ENCODE measurements around the gene MIDN. TPM values are rescaled to one million over a fixed set of nuclear protein-coding genes. Genes with fewer than 3 reads are reported as not detected.
A peak's percentile ranks its signal among the peaks of the same experiment; 100 is the strongest.

MIDN gene
- total RNA-seq, 1 donor from 2014 or later, result 325 TPM

DNA sequence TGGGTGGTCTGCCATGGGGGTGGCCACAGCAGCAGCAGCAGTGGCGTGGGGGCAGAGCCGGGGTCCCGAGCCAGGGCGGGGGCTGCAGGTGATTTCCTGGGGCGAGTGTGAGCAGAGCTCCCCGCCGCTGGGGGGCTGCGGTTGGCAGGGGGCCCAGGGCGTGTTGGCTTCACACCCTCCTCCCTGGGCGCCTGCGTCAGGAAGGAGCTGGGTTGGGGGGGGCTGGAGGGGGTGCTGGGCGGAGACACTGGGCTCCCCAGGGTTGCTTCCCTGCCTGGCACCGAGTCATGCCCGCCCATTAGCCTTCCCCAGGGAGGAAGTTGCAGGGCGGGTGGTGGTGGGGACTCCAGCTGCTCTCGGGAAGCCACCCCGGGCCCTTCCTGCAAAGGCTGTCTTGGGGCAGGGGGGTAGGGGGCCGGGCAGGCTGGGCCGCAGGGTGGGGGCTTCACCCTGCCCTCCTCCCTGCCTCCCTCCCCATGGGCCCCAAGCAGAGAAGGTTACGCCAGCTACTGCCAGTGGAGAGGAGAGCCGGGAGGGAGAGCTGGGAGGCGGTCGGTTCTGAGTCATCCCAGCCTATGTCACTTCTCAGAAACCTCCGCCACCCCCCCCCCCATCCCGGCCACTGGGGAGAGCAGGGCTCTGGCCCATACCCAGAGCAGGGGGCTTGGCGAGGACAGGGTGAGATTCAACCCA, 4.6 kb downstream of the MIDN start:
- Mint-ChIP-seq H3K27ac (ENCODE audit: unreplicated experiment) (no peak overlapping the region), H3K9me3 (ENCODE audit: unreplicated experiment) (peaks cover 24% of the 10 kb centered on the region), H3K4me1 (ENCODE audit: low read depth, unreplicated experiment) (peaks cover 11% of the 10 kb centered on the region), H3K27me3 (ENCODE audit: unreplicated experiment) (peaks cover 16% of the 10 kb centered on the region), H3K36me3 (ENCODE audit: unreplicated experiment) (no peaks in the 10 kb centered on the region), H3K4me3 (ENCODE audit: unreplicated experiment) (peak overlapping the region; percentile 57)
- TF ChIP-seq, protein P1, sequence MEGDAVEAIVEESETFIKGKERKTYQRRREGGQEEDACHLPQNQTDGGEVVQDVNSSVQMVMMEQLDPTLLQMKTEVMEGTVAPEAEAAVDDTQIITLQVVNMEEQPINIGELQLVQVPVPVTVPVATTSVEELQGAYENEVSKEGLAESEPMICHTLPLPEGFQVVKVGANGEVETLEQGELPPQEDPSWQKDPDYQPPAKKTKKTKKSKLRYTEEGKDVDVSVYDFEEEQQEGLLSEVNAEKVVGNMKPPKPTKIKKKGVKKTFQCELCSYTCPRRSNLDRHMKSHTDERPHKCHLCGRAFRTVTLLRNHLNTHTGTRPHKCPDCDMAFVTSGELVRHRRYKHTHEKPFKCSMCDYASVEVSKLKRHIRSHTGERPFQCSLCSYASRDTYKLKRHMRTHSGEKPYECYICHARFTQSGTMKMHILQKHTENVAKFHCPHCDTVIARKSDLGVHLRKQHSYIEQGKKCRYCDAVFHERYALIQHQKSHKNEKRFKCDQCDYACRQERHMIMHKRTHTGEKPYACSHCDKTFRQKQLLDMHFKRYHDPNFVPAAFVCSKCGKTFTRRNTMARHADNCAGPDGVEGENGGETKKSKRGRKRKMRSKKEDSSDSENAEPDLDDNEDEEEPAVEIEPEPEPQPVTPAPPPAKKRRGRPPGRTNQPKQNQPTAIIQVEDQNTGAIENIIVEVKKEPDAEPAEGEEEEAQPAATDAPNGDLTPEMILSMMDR (IDR thresholded peaks at IDR 0.05; ENCODE audit: partially characterized antibody, unreplicated experiment), result no peak
- no peak for DNase-seq

DNA sequence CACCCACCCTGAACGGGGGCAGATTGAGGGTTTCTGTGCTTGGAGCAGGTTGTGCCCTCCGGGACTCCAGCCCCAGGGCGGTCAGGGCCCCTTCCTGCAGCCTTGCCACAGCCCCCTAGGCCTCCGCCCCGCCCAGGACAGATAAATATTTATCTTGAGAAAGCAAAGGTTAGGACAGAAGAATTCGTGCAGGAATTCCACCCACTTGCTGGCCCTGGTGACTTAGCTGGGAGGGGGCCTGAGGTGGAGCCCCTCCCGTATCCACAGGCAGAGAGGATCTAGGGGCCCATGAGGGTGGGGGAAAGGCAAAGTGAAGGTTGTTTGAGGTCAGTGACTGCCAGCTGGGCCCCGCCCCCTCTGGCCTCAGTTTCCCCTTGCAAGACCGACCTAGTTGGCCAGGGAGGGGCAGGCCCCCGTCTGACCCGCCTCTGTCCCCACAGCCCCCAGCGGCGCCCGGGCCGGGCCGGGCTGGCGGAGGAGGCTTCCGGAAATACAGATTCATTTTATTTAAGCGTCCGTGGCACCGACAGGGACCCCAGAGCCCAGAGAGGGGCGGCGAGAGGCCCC, 5.2 kb downstream of the MIDN start:
- Mint-ChIP-seq H3K9me3 (ENCODE audit: unreplicated experiment) (peaks cover 26% of the 10 kb centered on the region), H3K27me3 (ENCODE audit: unreplicated experiment) (peaks cover 16% of the 10 kb centered on the region), H3K36me3 (ENCODE audit: unreplicated experiment) (no peaks in the 10 kb centered on the region), H3K27ac (ENCODE audit: unreplicated experiment) (no peak overlapping the region), H3K4me3 (ENCODE audit: unreplicated experiment) (peak overlapping the region; percentile 57), H3K4me1 (ENCODE audit: low read depth, unreplicated experiment) (peaks cover 13% of the 10 kb centered on the region)
- no peak for DNase-seq
- TF ChIP-seq, protein P1 (IDR thresholded peaks at IDR 0.05; ENCODE audit: partially characterized antibody, unreplicated experiment), result no peak

DNA sequence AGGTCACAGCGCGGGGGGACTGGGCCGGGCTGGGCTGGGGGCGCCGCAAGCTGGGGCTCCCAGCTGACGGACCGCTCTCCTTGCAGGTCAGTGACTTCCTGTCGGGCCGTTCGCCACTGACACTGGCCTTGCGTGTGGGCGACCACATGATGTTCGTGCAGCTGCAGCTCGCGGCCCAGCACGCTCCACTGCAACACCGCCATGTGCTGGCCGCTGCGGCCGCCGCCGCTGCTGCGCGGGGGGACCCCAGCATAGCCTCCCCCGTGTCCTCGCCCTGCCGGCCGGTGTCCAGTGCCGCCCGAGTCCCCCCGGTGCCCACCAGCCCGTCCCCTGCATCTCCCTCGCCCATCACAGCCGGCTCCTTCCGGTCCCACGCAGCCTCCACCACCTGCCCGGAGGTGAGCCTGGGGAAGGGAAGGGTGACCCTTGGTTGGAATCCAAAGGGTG, 5.7 kb downstream of the MIDN start:
- TF ChIP-seq, protein P1 (IDR thresholded peaks at IDR 0.05; ENCODE audit: partially characterized antibody, unreplicated experiment), result no peak
- no peak overlapping the region for H3K27ac Mint-ChIP-seq (ENCODE audit: unreplicated experiment)
- H3K27me3 Mint-ChIP-seq (ENCODE audit: unreplicated experiment), result peaks cover 16% of the 10 kb centered on the region
- peaks cover 13% of the 10 kb centered on the region for H3K4me1 Mint-ChIP-seq (ENCODE audit: low read depth, unreplicated experiment)
- no peaks in the 10 kb centered on the region for H3K36me3 Mint-ChIP-seq (ENCODE audit: unreplicated experiment)
- no peak overlapping the region for H3K4me3 Mint-ChIP-seq (ENCODE audit: unreplicated experiment)
- peaks cover 28% of the 10 kb centered on the region for H3K9me3 Mint-ChIP-seq (ENCODE audit: unreplicated experiment)
- no peak for DNase-seq

DNA sequence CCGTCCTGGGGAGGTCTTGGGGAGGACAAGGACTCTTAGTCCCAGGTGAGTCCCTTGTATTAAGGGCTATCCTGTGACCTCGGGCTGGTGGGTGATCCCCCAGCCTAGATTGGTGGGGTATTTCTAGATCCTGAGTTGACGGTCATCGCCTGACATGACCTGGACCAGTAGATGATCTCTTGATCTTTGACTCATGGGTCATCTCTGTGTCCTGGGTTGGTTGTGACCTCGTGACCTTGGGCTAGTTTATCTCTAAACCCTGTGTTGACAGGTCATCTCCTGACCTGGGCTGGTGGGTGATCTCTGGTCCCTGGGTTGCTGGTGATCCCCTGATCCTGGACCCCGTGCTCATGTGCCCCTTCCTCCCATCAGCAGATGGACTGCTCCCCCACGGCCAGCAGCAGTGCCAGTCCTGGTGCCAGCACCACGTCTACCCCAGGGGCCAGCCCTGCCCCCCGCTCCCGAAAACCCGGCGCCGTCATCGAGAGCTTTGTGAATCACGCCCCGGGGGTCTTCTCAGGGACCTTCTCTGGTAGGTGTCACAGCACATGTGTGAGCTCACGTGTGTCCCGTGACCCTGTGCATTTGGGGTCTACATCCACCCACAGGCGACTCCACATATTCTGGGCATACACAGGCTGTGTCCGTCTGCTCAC, 6.3 kb downstream of the MIDN start:
- no peaks in the 10 kb centered on the region for H3K36me3 Mint-ChIP-seq (ENCODE audit: unreplicated experiment)
- TF ChIP-seq, protein P1 (IDR thresholded peaks at IDR 0.05; ENCODE audit: partially characterized antibody, unreplicated experiment), result no peak
- H3K27ac Mint-ChIP-seq (ENCODE audit: unreplicated experiment), result peak overlapping the region; percentile 73
- H3K4me3 Mint-ChIP-seq (ENCODE audit: unreplicated experiment), result peak overlapping the region; percentile 71
- DNase-seq, result no peak
- peaks cover 28% of the 10 kb centered on the region for H3K9me3 Mint-ChIP-seq (ENCODE audit: unreplicated experiment)
- H3K27me3 Mint-ChIP-seq (ENCODE audit: unreplicated experiment), result peaks cover 17% of the 10 kb centered on the region
- peaks cover 13% of the 10 kb centered on the region for H3K4me1 Mint-ChIP-seq (ENCODE audit: low read depth, unreplicated experiment)
